ENCODE data around the gene C19orf53.

GRCh38 chr19:13795595-13796300, 21.5 kb downstream of the C19orf53 start:
- TF ChIP-seq, protein P1, sequence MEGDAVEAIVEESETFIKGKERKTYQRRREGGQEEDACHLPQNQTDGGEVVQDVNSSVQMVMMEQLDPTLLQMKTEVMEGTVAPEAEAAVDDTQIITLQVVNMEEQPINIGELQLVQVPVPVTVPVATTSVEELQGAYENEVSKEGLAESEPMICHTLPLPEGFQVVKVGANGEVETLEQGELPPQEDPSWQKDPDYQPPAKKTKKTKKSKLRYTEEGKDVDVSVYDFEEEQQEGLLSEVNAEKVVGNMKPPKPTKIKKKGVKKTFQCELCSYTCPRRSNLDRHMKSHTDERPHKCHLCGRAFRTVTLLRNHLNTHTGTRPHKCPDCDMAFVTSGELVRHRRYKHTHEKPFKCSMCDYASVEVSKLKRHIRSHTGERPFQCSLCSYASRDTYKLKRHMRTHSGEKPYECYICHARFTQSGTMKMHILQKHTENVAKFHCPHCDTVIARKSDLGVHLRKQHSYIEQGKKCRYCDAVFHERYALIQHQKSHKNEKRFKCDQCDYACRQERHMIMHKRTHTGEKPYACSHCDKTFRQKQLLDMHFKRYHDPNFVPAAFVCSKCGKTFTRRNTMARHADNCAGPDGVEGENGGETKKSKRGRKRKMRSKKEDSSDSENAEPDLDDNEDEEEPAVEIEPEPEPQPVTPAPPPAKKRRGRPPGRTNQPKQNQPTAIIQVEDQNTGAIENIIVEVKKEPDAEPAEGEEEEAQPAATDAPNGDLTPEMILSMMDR (IDR thresholded peaks at IDR 0.05) = no peak
- no peak for TF ChIP-seq ZFX (IDR thresholded peaks at IDR 0.05; ENCODE audit: borderline replicate concordance)
